Endothelial cell of umbilical vein (primary cell): ENCODE results near the gene KRT33B. TPM values are rescaled to one million over a fixed set of nuclear protein-coding genes. Genes with fewer than 3 reads are reported as not detected.

Experiments
- BruUV-seq: library from RNA; stranded (reverse); fragments of 400-500 nt; replicated peaks from 2 replicates; lab custom pipeline; 2021; lab: Mats Ljungman, UMichigan
- CTCF ChIA-PET: fragments of 300-600, 350-600 bp; sonication (Branson Sonifier 250); formaldehyde crosslinking; loops from one replicate; lab custom pipeline; 2021; ENCODE audit warnings: antibody characterized with exemption, inconsistent platforms; lab: Charles Lee
- POLR2A ChIA-PET: fragments of 300-600, 350-600 bp; sonication (Branson Sonifier 250); formaldehyde crosslinking; loops from one replicate; lab custom pipeline; 2021; ENCODE audit warnings: antibody characterized with exemption, inconsistent platforms; lab: Charles Lee
- DNase-seq: peaks from one replicate; pipeline ENCODE4 v3.0.0-alpha.2; 2011; ENCODE audit warnings: low read depth, low spot score
- FAIRE-seq: peaks from 2 replicates; lab custom pipeline; 2011; peaks lifted over from hg19 to GRCh38; lab: Jason Lieb, UNC
- H2AFZ ChIP-seq: 2 replicates; pipeline ENCODE4 v1.6.0; 2012; ENCODE audit warnings: low read depth, low read length, control low read depth, inconsistent platforms
- H3K27ac ChIP-seq: 2 replicates; pipeline ENCODE4 v1.5.1; 2011; ENCODE audit warnings: low read depth, mild to moderate bottlenecking, control low read depth, low read length, moderate library complexity; ENCODE audit not compliant: insufficient read depth
- H3K27me3 ChIP-seq, 2 experiments: 2 replicates each; pipeline versions ENCODE4 v1.6.0 to v1.6.1; 2011; ENCODE audit warnings: low read length in 2 of 2, mixed read lengths in 1 of 2; ENCODE audit not compliant: control insufficient read depth in 2 of 2, insufficient read depth in 2 of 2
- H3K36me3 ChIP-seq, 2 experiments: 2 replicates in 1 of 2; 3 replicates in 1 of 2; pipeline ENCODE4 v1.5.1; 2011; ENCODE audit warnings: low read length in 2 of 2, mild to moderate bottlenecking in 1 of 2, moderate library complexity in 1 of 2; ENCODE audit not compliant: control insufficient read depth in 2 of 2, insufficient read depth in 2 of 2; ENCODE audit errors: extremely low read depth in 1 of 2
- H3K4me1 ChIP-seq: 3 replicates; pipeline ENCODE4 v1.5.1; 2011; ENCODE audit warnings: mild to moderate bottlenecking, low read length; ENCODE audit not compliant: control insufficient read depth, insufficient read depth; ENCODE audit errors: extremely low read depth
- H3K4me2 ChIP-seq: 2 replicates; pipeline ENCODE4 v1.6.1; 2011; ENCODE audit warnings: low read length, control low read depth, mixed read lengths; ENCODE audit not compliant: insufficient read depth
- H3K4me3 ChIP-seq, 3 experiments: fragments of 200-600 bp in 1 of 3; sonication (generic), shearing (Covaris generic) in 1 of 3; replicated peaks in 1 of 3; 2 replicates each; pipeline ENCODE4 v1.5.1; 2011 to 2016; ENCODE audit warnings: control low read depth in 3 of 3, low read length in 3 of 3, mild to moderate bottlenecking in 2 of 3, inconsistent platforms in 1 of 3, low read depth in 1 of 3, moderate library complexity in 1 of 3; ENCODE audit not compliant: insufficient read depth in 1 of 3
- H3K79me2 ChIP-seq: 2 replicates; pipeline ENCODE4 v1.6.0; 2012; ENCODE audit warnings: low read length, inconsistent platforms; ENCODE audit not compliant: control insufficient read depth, insufficient read depth
- H3K9ac ChIP-seq: replicated peaks from 2 replicates; pipeline ENCODE3; 2011; ENCODE audit warnings: low read length, control low read depth; ENCODE audit not compliant: insufficient read depth; ENCODE audit errors: extremely low read depth
- H3K9me1 ChIP-seq: replicated peaks from 3 replicates; pipeline ENCODE4 v1.6.0; 2011; ENCODE audit warnings: mild to moderate bottlenecking, low read length; ENCODE audit not compliant: control insufficient read depth, insufficient read depth; ENCODE audit errors: extremely low read depth
- H3K9me3 ChIP-seq: replicated peaks from 2 replicates; pipeline ENCODE4 v1.5.1; 2012; ENCODE audit warnings: low read length, inconsistent platforms; ENCODE audit not compliant: control insufficient read depth, insufficient read depth
- H4K20me1 ChIP-seq: replicated peaks from 2 replicates; pipeline ENCODE3; 2011; ENCODE audit warnings: mild to moderate bottlenecking, low read length; ENCODE audit not compliant: control insufficient read depth, insufficient read depth; ENCODE audit errors: extremely low read depth
- CTCF ChIP-seq, 2 donors: IDR thresholded peaks; 1 replicate in 1 of 2; 2 replicates in 1 of 2; pipeline ENCODE4 v1.5.1; 2011; ENCODE audit warnings: low read length in 2 of 2, mild to moderate bottlenecking in 2 of 2, moderate library complexity in 2 of 2, control low read depth in 1 of 2, inconsistent platforms in 1 of 2, low read depth in 1 of 2; ENCODE audit not compliant: insufficient read depth in 1 of 2; ENCODE audit errors: extremely low read depth in 1 of 2
- EZH2 ChIP-seq: IDR thresholded peaks from 2 replicates; pipeline ENCODE4 v1.6.1; 2012; ENCODE audit warnings: borderline replicate concordance, low read depth, mild to moderate bottlenecking, moderate library complexity, low read length, inconsistent platforms; ENCODE audit not compliant: severe bottlenecking
- FOS ChIP-seq: IDR thresholded peaks from 2 replicates; pipeline ENCODE4 v1.6.1; 2011; ENCODE audit warnings: mild to moderate bottlenecking, low read length, moderate library complexity, borderline replicate concordance; ENCODE audit not compliant: insufficient read depth
- GATA2 ChIP-seq: IDR thresholded peaks from 2 replicates; pipeline ENCODE4 v1.7.0; 2011; ENCODE audit warnings: low read depth, mild to moderate bottlenecking, moderate library complexity, mixed read lengths, low read length; ENCODE audit not compliant: insufficient read length, insufficient read depth
- JUN ChIP-seq: IDR thresholded peaks from 2 replicates; pipeline ENCODE4 v1.6.1; 2011; ENCODE audit warnings: borderline replicate concordance, low read depth; ENCODE audit not compliant: insufficient read length, insufficient read depth
- MAX ChIP-seq: IDR thresholded peaks from 2 replicates; pipeline ENCODE4 v1.6.1; 2011; ENCODE audit not compliant: insufficient read depth, insufficient read length
- MYC ChIP-seq: IDR thresholded peaks from one replicate; pipeline ENCODE4 v1.6.1; 2011; ENCODE audit warnings: mild to moderate bottlenecking, low read depth, low read length
- POLR2A ChIP-seq: IDR thresholded peaks from 2 replicates; pipeline ENCODE4 v1.6.1; 2012; ENCODE audit warnings: low read depth, mild to moderate bottlenecking, control low read depth, low read length
- POLR2AphosphoS5 ChIP-seq: IDR thresholded peaks from 2 replicates; pipeline ENCODE4 v1.6.1; 2012; ENCODE audit warnings: low read depth, mild to moderate bottlenecking, control low read depth, low read length, moderate library complexity; ENCODE audit not compliant: insufficient read depth
- dilution Hi-C: fragments of 300-500 bp; cut with MboI; formaldehyde crosslinking; loops from one replicate; pipeline ENCODE4 v1.15.0; 2019; ENCODE audit warnings: low sequenced_read_pairs; ENCODE audit not compliant: extremely low pct_ligation_motif_present
- intact Hi-C: fragments of 100-400 bp; cut with micrococcal nuclease; formaldehyde crosslinking; loops from one replicate; pipeline ENCODE4 v1.10.0; 2022
- polyA plus RNA-seq, 4 experiments: library from polyadenylated mRNA; depleted of rRNA in 3 of 4; stranded (reverse) in 3 of 4; unstranded in 1 of 4; fragments of >200 nt; gene quantifications; 2 replicates each; pipeline versions ENCODE4 v1.2.1 to v1.2.3, GENCODE V29; 2011 to 2012; ENCODE audit warnings: missing spikeins in 1 of 4
- total RNA-seq: library from RNA; stranded (reverse); gene quantifications from 2 replicates; pipeline ENCODE4 v1.2.3, GENCODE V29; 2021

Gene KRT33B
- total and polyA plus RNA-seq, 2 donors (not counting 3 experiments of a cell fraction or from before 2014, with no cell fraction given), result not detected

- POLR2A ChIA-PET, result no interaction called here
- DNase-seq, result no peak
- no peak for FAIRE-seq
Measured at GRCh38 chr17:41325611-41326010, 44.0 kb downstream of the KRT33B start.

More at GRCh38 chr17:41325611-41326010, 44.0 kb downstream of the KRT33B start:
- Histone ChIP-seq H2AFZ (no peak overlapping the region), H3K27ac (no peak overlapping the region), H3K9ac (no peak overlapping the region), H3K36me3 (no peaks in the 10 kb centered on the region), H3K4me2 (no peak overlapping the region), H3K9me3 (no peaks in the 10 kb centered on the region), H3K27me3 (no peaks in the 10 kb centered on the region), H4K20me1 (no peaks in the 10 kb centered on the region), H3K4me1 (no peaks in the 10 kb centered on the region), H3K4me3 (no peak overlapping the region), H3K9me1 (no peaks in the 10 kb centered on the region), H3K79me2 (no peaks in the 10 kb centered on the region)
- CTCF ChIA-PET, result no interaction called here
- TF ChIP-seq JUN (no peak), POLR2AphosphoS5 (no peak), GATA2 (no peak), POLR2A (no peak), MAX (no peak), MYC (no peak), CTCF (IDR thresholded peaks at IDR 0.05; ENCODE audit: extremely low read depth in 1 of 2, insufficient read depth in 1 of 2, low read depth in 1 of 2, low read length in 2 of 2) (no peak), FOS (no peak), EZH2 (no peak)
- intact Hi-C loops (loop anchor here (10.0 kb wide), 1 partner anchor 339 kb away; no protein-coding TSS in a partner anchor), dilution Hi-C loops (no loop called here)
- BruUV-seq, result no TSS peak
